ENCODE results near the gene WNT7B. TPM values are rescaled to one million over a fixed set of nuclear protein-coding genes. Genes with fewer than 3 reads are reported as not detected.

WNT7B gene
- total and polyA plus RNA-seq, 7 donors: not detected

DNA sequence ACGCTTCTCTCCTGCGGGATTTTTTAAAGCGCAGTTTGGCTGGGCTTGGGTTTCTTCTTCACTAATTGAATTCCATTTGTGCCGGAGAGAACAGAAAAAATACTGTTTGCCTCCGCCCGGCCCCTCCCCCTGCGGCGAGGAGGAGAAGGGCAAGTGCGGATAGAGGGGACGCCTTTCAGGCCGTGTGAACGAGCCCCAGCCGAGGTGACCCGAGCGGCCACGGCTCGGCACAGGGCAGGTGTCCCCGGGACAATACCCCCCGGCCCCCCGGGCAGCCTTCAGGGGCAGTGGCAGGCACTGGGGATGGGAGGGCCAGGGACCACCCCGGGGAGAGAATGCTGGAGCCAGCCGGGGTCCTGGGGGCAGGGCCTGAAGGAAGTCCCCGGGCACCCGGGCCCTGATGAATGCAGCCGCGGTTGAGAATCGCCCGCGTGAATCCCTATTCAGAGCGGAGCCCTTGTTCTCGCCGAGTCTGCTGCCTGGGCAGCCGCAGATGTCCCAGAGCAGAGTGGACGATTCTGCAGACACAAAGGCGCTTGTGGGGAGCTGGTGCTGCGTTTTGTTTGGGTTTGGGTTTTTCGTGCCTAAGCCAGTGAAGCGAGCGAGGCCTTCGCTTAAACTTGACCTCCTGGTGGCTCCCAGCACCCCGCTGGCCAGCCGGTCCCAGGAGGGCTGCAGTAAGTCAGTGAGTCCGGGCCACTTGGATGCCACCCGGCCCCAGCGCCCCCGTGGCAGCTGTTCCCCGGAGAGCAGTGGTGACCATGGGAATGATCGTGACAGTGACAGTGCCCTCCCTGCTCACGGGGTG, 96.0 kb downstream of the WNT7B start:
- no peak overlapping the region for H3K27ac ChIP-seq
- H3K4me3 ChIP-seq: peak overlapping the region in 1 of 4 donors; percentile 3
- peaks cover 6 to 78% (median 25%) of the 10 kb centered on the region in 3 donors for H3K27me3 ChIP-seq
- H3K4me1 ChIP-seq: peaks cover 0 to 9% (median 8%) of the 10 kb centered on the region in 4 donors
- 17 to 24% methylated on average over 49 of the region's 49 CpGs for WGBS, 2 donors
- TF ChIP-seq EP300 (IDR thresholded peaks at IDR 0.05) (no peak), POLR2AphosphoS5 (IDR thresholded peaks at IDR 0.05) (no peak)
- H3K9me3 ChIP-seq: no peaks in the 10 kb centered on the region
- H3K36me3 ChIP-seq: no peaks in the 10 kb centered on the region
- intact Hi-C loops (cut with DNase I): no loop called here
- peak; percentile 54 for DNase-seq

DNA sequence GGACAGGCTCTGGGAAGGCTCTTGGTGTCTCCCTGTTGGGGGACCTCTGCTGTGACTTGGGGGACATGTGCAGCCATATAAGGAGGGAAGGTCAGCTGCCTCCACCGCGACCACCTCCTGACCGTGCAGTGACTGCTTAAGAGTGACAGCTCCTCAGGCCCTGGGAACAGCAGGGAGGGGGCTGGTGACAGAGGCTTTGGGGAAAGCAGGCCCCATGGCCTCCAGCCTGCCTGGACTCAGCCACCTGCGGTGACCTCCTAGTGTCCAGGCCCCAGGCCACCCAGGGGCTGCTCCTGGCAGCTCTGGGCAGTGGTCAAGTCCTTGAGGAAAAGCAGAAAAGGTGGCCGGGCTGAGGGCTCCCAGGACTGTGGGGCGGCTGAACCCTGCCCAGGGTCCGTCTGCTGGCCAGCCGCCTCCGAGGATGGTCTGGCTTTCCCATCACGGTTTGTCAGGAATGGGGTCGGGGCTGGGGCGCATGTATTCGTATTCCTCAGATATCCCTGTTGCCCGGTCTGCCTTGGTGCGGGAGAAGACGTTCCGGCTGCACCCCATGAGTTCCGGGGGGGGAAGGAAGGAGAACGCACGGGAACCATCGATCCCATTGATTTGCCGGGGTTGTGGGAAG, 96.8 kb downstream of the WNT7B start:
- intact Hi-C loops (cut with DNase I): no loop called here
- Histone ChIP-seq H3K4me1 (peaks cover 0 to 9% (median 8%) of the 10 kb centered on the region in 4 donors), H3K27ac (no peak overlapping the region), H3K27me3 (peaks cover 6 to 71% (median 25%) of the 10 kb centered on the region in 3 donors), H3K9me3 (no peaks in the 10 kb centered on the region), H3K4me3 (no peak overlapping the region), H3K36me3 (no peaks in the 10 kb centered on the region)
- TF ChIP-seq, protein P1, sequence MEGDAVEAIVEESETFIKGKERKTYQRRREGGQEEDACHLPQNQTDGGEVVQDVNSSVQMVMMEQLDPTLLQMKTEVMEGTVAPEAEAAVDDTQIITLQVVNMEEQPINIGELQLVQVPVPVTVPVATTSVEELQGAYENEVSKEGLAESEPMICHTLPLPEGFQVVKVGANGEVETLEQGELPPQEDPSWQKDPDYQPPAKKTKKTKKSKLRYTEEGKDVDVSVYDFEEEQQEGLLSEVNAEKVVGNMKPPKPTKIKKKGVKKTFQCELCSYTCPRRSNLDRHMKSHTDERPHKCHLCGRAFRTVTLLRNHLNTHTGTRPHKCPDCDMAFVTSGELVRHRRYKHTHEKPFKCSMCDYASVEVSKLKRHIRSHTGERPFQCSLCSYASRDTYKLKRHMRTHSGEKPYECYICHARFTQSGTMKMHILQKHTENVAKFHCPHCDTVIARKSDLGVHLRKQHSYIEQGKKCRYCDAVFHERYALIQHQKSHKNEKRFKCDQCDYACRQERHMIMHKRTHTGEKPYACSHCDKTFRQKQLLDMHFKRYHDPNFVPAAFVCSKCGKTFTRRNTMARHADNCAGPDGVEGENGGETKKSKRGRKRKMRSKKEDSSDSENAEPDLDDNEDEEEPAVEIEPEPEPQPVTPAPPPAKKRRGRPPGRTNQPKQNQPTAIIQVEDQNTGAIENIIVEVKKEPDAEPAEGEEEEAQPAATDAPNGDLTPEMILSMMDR (IDR thresholded peaks at IDR 0.05): no peak
- TF ChIP-seq EP300 (IDR thresholded peaks at IDR 0.05): no peak
- TF ChIP-seq POLR2AphosphoS5 (IDR thresholded peaks at IDR 0.05): no peak
- no peak for TF ChIP-seq POLR2A (IDR thresholded peaks at IDR 0.05)
- 35 to 39% methylated on average over 22 of the region's 22 CpGs for WGBS, 2 donors
- peak; percentile 53 for DNase-seq

DNA sequence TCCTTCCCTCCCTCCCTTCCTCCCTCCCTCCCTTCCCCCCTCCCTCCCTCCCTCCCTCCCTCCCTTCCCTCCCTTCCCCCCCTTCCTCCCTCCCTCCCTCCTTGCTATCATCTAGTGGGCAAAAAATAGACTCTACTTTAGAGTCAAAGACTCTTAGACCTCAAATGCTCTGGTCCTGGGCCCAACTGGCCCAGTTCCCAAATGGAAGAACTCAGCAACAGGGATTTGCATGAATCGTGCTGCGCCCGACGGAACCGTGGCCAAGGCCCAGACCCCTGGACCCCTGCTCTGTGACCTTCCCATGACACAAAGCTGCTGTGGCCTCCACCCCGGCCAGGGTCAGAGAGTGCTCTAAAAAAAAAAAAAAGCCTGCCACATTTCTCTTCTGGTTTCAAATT, 97.4 kb downstream of the WNT7B start:
- TF ChIP-seq POLR2A (IDR thresholded peaks at IDR 0.05) (no peak), POLR2AphosphoS5 (IDR thresholded peaks at IDR 0.05) (no peak), EP300 (IDR thresholded peaks at IDR 0.05) (no peak)
- TF ChIP-seq, protein P1 (IDR thresholded peaks at IDR 0.05): no peak
- DNase-seq: peak; percentile 42
- Histone ChIP-seq H3K36me3 (no peaks in the 10 kb centered on the region), H3K27ac (no peak overlapping the region), H3K27me3 (peaks cover 6 to 69% (median 25%) of the 10 kb centered on the region in 3 donors), H3K9me3 (no peaks in the 10 kb centered on the region), H3K4me3 (no peak overlapping the region), H3K4me1 (peaks cover 0 to 9% (median 8%) of the 10 kb centered on the region in 4 donors)
- 64 to 73% methylated on average over 6 of the region's 6 CpGs for WGBS, 2 donors
- intact Hi-C loops (cut with DNase I): no loop called here

DNA sequence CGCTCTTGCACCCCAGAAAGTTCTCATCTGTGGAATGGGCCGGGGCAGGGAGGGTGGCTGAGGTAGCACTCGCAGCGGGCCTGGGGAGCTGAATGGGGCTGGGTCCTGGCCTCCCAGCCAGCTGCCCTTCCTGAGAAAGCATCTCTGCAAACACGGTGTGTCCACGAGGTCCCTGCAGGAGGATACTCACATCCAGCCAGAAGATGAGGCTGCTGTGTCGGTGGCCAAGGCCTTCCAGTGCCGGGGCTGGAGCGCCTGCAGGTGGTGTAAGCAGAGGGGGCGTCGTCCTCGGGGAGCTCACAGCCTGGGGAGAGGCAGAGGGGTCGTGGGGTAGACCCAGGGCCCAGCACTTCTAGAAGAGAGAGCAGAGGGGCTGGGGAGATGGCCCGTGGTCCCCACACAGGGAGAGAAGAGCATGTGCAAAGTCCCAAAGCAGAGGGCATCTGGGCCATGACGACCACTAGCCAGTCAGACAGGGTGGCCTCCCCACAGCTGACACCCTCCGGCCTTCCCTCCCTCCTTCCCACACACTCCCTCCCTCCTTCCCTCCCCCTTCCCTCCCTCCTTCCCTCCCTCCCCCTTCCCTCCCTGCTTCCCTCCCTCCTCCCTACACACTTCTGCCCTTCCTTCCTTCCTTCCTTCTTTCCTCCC, 97.9 kb downstream of the WNT7B start:
- Histone ChIP-seq H3K4me3 (no peak overlapping the region), H3K27me3 (peaks cover 6 to 69% (median 25%) of the 10 kb centered on the region in 3 donors), H3K9me3 (no peaks in the 10 kb centered on the region), H3K4me1 (peaks cover 0 to 9% (median 8%) of the 10 kb centered on the region in 4 donors), H3K36me3 (no peaks in the 10 kb centered on the region), H3K27ac (no peak overlapping the region)
- intact Hi-C loops (cut with DNase I): no loop called here
- WGBS, 2 donors: 24 to 31% methylated on average over 16 of the region's 16 CpGs
- peak; percentile 55 for DNase-seq
- no peak for TF ChIP-seq POLR2A (IDR thresholded peaks at IDR 0.05)
- no peak for TF ChIP-seq EP300 (IDR thresholded peaks at IDR 0.05)
- no peak for TF ChIP-seq POLR2AphosphoS5 (IDR thresholded peaks at IDR 0.05)
- TF ChIP-seq, protein P1 (IDR thresholded peaks at IDR 0.05): no peak
